Fibroblast of villous mesenchyme (primary cell): ENCODE data around the gene LHFPL2. TPM values are rescaled to one million over a fixed set of nuclear protein-coding genes. Genes with fewer than 3 reads are reported as not detected.
A peak's percentile ranks its signal among the peaks of the same experiment; 100 is the strongest.

Source experiments
- DNase-seq: peaks from one replicate; pipeline ENCODE4 v3.0.0-alpha.2; 2010; ENCODE audit warnings: low read depth
- H3K4me3 ChIP-seq: 2 replicates; pipeline ENCODE4 v1.5.1; 2011; ENCODE audit warnings: low read depth, mild to moderate bottlenecking, low read length
- total RNA-seq: library from RNA; depleted of rRNA; stranded (reverse); fragments of >200 nt; gene quantifications from 2 replicates; pipeline ENCODE4 v1.2.3, GENCODE V29; 2012
- TF ChIP-seq, protein P1 (sequence below): IDR thresholded peaks from 2 replicates; pipeline ENCODE4 v1.5.1; 2012; ENCODE audit warnings: low read depth, mild to moderate bottlenecking, low read length; ENCODE audit not compliant: insufficient read depth

Gene LHFPL2
- total RNA-seq, 1 donor, result 35.0 TPM

- TF ChIP-seq, protein P1, sequence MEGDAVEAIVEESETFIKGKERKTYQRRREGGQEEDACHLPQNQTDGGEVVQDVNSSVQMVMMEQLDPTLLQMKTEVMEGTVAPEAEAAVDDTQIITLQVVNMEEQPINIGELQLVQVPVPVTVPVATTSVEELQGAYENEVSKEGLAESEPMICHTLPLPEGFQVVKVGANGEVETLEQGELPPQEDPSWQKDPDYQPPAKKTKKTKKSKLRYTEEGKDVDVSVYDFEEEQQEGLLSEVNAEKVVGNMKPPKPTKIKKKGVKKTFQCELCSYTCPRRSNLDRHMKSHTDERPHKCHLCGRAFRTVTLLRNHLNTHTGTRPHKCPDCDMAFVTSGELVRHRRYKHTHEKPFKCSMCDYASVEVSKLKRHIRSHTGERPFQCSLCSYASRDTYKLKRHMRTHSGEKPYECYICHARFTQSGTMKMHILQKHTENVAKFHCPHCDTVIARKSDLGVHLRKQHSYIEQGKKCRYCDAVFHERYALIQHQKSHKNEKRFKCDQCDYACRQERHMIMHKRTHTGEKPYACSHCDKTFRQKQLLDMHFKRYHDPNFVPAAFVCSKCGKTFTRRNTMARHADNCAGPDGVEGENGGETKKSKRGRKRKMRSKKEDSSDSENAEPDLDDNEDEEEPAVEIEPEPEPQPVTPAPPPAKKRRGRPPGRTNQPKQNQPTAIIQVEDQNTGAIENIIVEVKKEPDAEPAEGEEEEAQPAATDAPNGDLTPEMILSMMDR, result no peak
- H3K4me3 ChIP-seq, result no peak overlapping the region
- no peak for DNase-seq
Measured at GRCh38 chr5:78503958-78504653, 144.5 kb downstream of the LHFPL2 start.

- DNase-seq, result peak; percentile 35
- TF ChIP-seq, protein P1, result no peak
Measured at GRCh38 chr5:78501411-78502352, 146.9 kb downstream of the LHFPL2 start.

DNA sequence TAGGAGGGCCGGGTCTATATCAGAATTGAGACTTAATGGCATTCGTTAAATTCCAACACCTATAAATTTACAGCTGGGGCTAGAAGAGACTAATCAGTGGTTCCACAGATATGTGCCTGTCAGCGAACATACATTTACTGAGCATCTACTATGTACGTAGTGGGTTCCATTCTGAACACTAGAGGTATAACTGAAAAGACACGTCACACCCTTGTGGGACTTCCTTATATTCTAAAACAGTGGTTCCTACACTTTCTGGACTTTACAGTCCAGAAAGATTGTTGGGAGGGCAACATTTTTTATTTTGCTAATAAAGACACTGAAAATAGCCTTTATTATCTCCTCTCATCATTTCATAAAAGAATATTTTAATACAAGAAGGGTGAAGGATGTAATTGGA lies 147.7 kb downstream of the LHFPL2 start:
- no peak for DNase-seq
- H3K4me3 ChIP-seq, result no peak overlapping the region
- TF ChIP-seq, protein P1, result no peak

More at GRCh38 chr5:78501411-78502352, 146.9 kb downstream of the LHFPL2 start:
- no peak overlapping the region for H3K4me3 ChIP-seq

- TF ChIP-seq, protein P1, result no peak
- peak; percentile 41 for DNase-seq
- no peak overlapping the region for H3K4me3 ChIP-seq
Measured at GRCh38 chr5:78500028-78500427, 148.5 kb downstream of the LHFPL2 start.

GRCh38 chr5:78499485-78499884 lies 149.1 kb downstream of the LHFPL2 start:
- H3K4me3 ChIP-seq, result no peak overlapping the region
- TF ChIP-seq, protein P1, result no peak
- no peak for DNase-seq

- no peak overlapping the region for H3K4me3 ChIP-seq
- DNase-seq, result no peak
- TF ChIP-seq, protein P1, result no peak
Measured at GRCh38 chr5:78497573-78498533, 150.7 kb downstream of the LHFPL2 start.
